ENCODE results near the gene CADM4.

DNA sequence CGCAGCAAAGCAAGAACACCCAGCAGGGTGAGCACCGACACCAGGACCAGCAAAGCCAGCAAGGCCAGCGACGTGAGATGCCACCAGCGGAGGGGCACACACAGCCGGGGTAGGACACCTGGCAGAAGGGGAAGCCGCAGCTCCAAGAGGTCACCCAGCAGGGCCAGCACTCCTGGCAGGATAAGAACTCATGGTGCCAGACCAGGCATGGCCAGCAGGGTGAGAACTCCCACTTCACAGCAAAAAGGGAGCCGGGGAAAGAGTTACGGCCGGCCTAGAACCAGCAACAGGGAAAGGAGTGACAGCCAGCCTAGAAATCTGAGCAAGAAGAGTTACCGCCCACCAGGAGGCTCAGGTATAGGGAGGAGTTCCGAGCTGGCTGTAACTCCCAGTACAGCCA lies 27.3 kb downstream of the CADM4 start:
- no peak for TF ChIP-seq GATA3 (IDR thresholded peaks at IDR 0.05; ENCODE audit: low read depth, low read length)
- no peak for TF ChIP-seq GATA2 (IDR thresholded peaks at IDR 0.05; ENCODE audit: low read depth, low read length)

All from SH-SY5Y (cell line).